NCI-H2171 treated with DMSO at 0.1 percent for 48 hours (cell line): Measurements from ENCODE around the gene PFN3.

Experiments
- DNase-seq: peaks from one replicate; lab custom pipeline; 2025; lab: John Stamatoyannopoulos, UW

The PFN3 gene

DNA sequence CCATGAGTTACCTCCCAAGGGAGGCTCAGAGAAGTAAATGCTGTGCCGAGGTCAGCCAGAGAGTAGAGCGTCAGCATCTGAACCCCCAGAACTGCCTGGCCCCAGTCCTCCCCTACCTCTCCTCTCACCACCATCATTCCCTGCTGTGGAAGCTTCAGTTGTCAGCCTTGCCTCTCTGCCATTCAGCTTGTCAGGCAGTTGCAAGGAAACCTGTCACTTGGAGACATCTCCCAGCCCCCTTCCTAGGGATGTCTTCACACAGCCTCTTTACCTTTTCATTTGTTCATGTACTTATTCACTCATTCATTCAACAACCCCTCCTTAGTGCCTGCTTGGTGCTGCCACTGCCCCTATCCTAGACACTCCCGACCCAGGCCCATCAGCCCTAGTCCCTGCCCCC is 40.6 kb downstream of the PFN3 start:
- DNase-seq: no peak

DNA sequence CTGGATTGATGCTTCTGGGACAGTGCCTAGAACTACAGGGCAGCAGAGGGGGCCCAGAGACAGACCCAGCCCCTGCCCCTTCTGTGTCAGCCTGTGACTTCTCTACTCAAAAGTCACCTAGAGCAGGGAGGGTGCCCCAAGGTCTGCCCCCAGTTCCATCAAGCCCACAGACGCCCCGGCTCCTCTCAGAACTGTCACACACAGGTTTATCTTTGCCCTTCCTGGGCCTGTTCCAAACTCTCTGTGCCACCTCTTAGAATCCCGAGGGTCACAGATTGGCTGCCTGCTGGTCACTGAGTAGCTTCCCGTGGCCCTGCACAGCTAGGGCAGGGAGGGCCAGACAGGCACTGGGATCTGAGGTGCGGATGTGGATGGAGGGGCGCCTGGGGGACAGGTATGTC is 41.0 kb downstream of the PFN3 start:
- no peak for DNase-seq

DNA sequence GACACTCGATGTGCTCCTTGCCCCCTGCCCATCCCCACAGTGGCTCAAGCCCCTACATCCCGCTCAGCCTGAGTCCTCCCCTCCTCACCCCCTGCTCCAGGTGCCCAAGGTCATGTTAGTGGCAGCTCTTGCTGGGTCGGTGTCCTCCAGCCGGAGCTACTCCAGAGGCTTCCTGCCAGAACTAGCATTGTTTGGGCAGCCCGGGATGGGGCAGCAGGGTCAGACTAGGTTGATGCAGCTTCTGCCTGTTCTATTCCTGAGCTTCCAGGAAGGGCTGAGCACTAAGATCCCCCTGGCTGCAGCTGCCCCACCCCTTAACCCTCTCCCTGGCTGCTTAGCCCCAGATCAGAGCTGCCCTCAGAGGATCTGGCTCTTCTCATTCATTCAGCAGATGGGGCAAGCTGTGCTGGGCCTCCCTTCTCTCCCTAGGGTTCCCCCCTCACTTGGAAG is 42.1 kb downstream of the PFN3 start:
- no peak for DNase-seq

DNA sequence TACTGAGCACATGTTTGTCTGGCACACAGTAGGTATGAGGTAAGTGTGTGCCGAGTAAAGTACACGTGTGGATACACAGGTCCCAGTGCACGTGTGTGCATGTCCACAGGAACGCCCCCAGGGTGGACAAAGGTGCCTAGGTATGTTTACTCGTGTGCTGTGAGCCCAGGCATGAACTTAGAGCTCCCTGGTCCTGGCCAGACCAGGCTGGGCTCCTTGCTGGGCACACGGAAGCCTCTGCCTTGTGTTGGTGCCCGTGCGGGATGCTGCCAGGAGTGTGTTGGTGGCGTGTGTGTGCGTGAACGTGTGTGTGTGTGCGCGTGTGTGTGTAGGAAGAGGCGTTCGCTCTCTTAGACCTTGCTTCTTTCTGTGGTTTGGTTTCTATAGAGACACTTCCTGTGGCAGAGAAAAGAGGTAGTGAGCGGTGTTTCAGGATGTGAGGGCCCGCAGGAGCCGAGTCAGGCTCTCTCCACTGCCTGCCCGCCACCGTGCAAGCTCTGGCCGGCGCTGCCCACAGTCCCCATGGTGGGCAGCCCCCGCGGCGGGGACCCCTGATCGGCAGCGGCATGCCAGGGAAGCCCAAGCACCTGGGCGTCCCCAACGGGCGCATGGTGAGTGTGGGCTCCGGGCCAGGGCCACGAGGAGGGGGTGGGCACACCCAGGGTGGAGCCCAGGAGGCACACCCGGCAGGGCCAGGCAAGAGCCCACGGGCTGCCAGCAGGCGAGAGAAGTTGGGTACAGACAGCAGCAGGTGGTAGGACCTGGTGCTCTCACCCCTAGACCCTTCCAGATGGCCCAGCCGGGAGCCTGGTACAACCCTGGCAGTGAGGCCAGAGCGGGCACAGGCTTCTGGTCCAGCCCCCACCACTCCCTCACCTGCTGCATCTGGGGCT is 42.8 kb downstream of the PFN3 start, which contains the start of gene RGS14:
Gene RGS14 (plus strand): TSS at position 466 of the 893 bp plus-strand sequence. CDS start 101 bp downstream, at position 567.
- DNase-seq: peak; percentile 31

DNA sequence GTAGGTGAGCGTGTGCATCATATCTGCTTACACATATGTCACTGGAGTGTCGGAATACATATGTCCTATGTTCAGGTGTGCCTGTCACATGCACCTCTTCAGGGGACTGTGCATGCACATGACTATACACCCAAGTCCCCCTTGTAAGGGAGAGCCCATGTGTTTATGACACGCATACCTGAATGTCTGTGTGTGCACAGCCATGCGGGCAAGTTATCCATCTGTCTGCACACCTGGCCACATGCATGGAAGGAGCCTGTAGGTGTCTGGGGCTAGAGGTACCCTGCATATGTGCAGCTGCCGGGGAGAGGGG is 43.4 kb downstream of the PFN3 start:
- peak; percentile 31 for DNase-seq

DNA sequence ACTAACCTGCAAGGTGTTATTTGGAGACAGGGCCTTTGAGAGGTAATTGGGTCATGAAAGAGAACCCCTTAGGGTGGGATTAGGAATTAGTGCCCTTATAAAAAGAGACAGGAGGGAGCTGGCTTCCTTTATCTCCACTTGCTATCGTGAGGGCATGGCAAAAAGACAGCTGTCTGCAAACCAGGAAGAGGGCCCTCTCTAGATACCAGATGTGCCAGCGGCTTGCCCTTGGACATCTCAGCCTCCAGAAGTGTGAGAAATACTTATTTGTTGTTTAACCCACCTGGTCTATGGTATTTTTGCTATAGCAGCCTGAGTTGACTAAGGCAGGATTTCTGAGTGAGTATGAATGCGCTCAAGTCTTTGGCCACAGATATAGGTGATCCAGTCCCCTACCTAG is 43.7 kb downstream of the PFN3 start:
- no peak for DNase-seq

DNA sequence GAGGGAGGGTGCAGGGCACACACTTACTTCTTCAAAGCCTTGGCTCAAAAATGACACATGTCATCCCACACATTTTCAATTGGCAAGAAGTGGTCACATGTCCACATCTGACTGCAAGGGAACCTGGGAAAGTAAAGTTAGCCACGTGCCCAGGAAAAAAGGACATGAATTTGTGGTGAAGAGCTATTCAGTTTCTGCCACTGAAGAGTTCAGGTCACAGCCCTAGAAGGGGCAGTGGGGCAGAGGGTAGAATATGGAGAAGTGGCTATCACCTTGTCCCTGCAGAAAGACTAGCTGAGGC is 44.6 kb downstream of the PFN3 start:
- no peak for DNase-seq

DNA sequence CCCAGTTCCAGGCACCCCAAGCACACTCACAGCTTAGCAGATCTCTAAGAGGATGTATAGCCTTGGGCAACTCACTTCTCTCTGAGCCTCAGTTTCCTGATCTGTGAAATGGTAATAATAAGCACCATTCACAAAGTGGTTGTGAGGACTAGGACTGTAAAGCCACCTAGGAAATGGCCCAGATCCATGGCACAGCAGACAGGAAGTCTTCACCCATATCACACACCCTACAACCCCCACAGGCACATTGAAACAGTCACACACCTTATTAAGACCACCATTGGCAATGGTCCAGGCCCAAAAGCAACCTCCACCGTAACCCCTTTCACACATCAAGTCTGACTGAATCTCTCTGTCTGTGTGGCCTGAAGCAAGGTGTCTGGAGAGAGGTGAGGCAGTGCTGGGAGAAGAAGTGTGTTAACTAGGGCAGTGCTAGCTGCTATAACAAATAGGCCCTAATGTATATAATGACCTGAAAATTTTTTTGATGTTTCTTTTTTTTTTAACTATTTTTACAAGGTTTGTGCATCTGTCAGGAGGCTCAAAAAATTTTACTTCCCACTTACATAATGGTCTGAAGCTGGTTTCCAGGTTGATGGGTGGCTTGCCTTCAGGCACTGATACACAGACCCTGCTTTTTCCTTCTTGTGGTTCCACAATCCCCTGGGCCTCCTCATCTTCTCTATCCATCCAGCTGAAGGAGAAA is 45.1 kb downstream of the PFN3 start:
- DNase-seq: no peak

DNA sequence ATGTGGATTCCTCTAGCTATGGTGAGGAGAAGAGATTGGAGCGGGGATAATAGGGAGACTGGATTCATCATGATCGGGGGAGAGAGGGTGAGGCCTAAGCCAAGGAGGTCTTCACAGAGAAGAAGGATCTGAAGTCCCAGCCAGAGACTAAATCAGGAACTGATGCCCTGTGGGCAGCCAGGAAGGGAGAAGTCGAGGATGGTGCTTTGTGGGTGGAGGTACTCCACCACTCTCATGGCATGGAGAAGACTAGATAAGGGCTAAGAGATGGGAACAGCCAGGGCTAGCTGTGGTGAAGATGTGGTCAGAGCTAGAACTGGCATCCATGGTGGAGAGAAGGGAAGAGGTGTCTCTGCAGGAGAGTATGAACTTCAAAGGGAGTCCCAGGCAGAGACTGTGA is 45.8 kb downstream of the PFN3 start:
- DNase-seq: no peak

DNA sequence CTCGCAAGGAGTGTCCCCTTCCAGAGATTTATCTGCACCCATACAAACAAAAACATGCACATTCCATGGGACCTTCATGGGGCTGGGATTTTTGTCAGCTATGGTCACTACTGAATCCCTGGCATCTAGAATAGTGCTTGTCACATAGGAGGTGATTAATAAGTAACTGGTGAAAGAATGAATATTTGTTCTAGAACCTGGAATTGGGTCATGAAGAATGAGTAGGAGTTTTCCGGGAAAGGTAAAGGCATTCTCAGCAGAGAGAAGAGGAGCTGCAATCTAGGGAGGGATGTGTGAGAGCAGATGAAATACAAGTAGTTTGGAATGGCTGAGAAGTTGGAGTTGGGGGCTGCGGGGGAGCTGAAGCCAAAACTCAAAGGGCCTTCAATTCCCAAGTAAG is 46.2 kb downstream of the PFN3 start:
- DNase-seq: no peak

DNA sequence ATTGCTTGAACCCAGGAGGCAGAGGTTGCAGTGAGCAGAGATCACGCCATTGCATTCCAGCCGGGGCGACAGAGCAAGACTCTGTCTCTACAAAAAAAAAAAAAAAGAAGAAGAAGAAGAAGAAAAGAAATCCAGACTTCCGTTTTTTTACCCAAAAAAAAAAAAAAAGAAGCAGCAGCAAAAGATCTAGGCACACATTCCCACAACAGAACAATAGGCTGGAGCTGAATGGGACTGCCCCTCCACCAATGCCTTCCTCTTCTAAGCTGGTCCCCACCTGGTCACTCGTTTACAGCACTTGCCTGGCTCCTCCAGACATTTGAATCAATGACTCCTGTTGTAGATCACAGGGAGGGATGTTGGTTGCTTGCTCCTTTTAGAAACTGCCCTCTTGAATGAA is 47.4 kb downstream of the PFN3 start:
- DNase-seq: no peak

DNA sequence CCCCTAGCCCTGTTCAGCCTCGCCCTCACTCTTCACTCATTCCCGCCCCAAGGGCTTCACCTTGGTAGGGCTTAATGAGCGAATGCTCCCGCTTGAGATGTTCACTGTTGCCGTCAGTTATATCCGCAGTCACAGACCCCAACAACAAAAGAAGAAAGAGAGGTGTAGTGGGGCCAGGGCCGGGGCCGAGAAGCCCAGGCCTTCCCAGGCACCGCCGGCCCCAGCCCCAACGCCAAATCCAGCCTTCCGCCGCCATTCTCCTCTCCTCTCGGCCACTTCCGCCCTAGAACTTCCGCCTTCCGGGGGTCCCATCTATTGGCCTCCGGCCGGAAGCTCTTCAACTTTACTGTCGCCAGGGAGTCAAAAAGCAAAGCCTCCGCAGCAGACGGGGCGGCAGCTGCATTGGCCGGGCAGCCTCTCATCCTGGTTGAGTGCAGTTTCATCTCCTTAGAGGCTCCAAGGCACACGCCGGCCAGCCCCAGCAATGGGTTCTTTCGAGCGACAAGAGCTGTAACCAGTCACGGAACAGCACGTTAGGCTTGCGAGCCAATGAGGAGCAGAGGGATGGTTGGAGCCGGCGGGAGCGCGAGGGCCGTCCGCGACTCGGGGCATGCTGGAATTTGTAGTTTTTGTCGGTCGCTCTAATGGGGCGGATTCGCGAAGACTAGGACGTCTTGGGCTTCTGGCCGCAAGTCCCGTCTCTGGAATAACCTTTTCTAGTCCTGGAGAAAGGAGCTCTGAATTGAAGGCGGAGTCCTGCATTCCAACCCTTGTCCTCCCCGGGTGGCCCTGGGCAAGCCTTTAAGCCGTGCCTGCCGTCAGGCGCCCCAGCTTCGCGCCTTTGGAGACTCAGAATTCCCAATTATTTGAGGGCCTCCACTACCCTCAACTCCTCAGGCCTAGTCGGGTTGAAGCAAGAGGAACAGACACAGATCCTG is 48.8 kb downstream of the PFN3 start, which contains the start of gene LMAN2:
Gene LMAN2 (minus strand): TSS at position 277 of the 938 bp plus-strand sequence. CDS start 21 bp downstream, at position 256.
- DNase-seq: peak; percentile 89

DNA sequence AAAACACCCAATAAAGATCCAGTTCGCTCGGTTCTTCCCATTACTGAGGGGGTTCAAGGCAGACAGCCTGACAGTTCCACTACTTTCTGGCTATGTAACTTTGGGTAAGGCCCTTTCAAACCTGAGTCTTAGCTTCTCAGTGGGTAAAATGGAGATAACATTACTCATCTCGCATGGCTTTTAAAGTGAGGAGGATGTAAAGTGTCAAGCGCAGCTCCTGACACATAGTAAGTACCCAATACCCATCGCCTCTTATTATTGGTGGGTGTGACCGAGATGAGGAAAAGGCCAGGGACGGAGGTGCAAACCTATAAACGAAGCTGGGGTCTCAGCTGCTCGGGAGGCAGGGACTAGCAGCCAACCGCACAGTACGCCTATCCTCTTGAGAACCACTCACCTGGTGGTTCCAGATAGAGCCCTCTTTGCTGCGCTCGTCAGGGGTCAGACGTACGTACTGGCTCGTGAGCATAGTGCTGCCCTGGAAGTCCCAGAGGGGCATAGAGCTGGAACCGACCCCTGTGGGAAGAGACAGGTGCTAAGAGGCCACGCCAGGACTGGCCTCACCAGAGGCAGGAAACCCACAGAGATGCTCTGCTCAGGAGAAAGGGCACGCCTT is 49.6 kb downstream of the PFN3 start:
- no peak for DNase-seq
